ENCODE measurements around the gene RAB44.
A peak's percentile ranks its signal among the peaks of the same experiment; 100 is the strongest.

The RAB44 gene

DNA sequence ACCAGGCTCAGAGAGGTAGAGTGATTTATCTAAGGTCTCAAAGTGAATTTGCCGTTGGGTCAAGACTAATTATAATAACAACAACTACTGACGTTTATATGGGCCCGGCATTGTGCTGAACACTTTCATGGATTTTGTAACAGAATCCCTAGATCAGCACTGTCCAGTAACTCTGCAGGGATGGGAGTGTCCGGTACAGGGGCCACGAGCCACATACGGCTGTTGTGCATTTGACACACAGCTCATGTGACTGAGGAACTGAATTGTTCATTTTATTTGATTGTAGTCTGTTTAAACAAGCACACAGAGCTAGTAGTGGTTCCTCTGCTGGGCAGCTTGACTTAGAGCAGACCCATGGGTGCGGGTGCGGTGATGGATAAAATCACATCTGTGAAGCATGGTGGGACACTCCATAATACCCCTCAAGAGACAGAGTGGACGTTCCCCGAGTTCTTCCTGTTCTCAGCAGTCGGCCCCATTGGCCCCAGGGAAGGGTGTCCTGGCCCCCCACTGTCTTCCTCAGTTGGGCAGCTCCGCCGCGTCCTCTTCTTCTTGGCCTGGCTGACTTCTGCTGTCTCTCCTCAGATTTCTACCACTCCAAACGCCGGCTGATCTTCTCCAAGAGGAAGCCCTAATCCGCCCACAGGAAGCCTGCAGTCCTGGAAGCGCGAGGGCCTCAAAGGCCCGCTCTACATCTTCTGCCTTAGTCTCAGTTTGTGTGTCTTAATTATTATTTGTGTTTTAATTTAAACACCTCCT lies 12.3 kb upstream of the RAB44 start:
- no peak for DNase-seq

DNA sequence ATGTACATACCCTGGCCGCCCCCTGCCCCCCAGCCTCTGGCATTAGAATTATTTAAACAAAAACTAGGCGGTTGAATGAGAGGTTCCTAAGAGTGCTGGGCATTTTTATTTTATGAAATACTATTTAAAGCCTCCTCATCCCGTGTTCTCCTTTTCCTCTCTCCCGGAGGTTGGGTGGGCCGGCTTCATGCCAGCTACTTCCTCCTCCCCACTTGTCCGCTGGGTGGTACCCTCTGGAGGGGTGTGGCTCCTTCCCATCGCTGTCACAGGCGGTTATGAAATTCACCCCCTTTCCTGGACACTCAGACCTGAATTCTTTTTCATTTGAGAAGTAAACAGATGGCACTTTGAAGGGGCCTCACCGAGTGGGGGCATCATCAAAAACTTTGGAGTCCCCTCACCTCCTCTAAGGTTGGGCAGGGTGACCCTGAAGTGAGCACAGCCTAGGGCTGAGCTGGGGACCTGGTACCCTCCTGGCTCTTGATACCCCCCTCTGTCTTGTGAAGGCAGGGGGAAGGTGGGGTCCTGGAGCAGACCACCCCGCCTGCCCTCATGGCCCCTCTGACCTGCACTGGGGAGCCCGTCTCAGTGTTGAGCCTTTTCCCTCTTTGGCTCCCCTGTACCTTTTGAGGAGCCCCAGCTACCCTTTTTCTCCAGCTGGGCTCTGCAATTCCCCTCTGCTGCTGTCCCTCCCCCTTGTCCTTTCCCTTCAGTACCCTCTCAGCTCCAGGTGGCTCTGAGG lies 11.5 kb upstream of the RAB44 start:
- no peak for DNase-seq

DNA sequence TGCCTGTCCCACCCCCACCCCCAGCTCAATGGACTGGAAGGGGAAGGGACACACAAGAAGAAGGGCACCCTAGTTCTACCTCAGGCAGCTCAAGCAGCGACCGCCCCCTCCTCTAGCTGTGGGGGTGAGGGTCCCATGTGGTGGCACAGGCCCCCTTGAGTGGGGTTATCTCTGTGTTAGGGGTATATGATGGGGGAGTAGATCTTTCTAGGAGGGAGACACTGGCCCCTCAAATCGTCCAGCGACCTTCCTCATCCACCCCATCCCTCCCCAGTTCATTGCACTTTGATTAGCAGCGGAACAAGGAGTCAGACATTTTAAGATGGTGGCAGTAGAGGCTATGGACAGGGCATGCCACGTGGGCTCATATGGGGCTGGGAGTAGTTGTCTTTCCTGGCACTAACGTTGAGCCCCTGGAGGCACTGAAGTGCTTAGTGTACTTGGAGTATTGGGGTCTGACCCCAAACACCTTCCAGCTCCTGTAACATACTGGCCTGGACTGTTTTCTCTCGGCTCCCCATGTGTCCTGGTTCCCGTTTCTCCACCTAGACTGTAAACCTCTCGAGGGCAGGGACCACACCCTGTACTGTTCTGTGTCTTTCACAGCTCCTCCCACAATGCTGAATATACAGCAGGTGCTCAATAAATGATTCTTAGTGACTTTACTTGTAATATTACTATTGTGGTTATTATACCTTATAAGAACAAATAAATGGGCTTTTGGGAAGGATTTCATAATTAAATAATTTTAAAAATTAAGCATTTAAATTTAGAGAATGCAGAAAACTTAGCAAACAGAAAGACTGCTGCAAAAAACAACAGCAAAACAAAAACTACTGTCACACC lies 10.7 kb upstream of the RAB44 start:
- no peak for DNase-seq

DNA sequence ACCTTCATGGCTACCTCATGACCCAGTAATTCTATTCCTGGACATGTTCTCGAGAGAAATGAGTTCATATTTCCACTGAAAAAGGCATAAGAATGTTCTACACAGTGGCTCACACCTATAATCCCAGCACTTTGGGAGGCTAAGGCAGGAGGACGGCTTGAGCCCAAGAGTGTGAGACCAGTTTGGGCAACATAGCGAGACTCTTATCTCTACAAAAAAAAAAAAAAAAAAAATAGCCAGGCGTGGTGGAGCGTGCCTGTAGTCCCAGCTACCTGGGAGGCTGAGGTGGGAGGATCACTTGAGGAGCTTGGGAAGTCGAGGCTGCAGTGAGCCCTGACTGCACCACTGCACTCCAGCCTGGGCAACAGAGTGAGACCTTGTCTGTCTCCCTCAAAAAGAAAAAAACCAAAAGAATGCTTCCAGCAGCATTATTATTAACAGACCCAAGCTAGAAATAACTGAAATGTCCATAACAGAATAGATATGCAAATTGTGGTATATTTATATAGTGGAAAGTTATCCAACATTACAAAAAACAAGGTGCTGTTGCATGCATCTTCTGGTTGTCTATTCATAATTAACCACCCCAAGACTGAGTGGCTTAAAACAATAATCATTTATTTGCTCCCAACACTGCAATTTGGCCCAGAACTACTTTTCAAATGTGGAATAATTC lies 9.4 kb upstream of the RAB44 start:
- DNase-seq: no peak

DNA sequence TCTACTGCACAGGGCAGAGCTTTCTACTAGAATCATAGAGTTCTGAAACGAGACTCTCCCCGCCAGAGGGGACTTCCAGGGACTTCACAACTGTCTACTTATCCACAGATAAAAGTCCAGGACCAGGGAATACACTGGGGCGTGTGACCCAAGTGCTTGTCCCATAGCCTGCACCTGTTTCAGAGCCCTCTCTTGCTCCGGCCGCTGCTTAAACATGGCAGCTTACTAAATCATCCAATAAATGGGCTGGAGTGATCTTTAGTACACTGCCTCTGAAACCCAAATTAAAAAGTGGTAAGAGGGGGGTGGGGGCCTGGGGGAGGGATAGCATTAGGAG lies 8.9 kb upstream of the RAB44 start:
- no peak for DNase-seq

DNA sequence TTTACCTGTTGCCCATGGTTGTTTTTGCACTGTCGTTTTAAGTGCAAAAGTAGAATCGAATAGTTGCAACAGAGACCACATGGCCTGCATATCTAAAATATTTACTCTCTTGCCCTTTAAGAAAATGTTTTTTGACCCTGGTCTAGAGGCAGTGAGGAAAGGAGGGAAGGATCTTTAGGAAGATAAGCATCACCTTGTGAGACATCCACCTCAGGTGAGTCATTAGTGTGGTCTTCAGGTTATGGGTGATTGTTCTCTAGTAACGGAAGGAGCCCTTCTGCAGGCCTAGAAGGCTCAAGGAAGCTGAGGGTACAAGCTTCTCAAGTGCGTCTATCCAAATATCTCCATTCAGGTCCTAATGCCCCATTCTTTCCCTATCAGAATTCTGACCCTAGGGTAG lies 6.6 kb upstream of the RAB44 start:
- DNase-seq: no peak

DNA sequence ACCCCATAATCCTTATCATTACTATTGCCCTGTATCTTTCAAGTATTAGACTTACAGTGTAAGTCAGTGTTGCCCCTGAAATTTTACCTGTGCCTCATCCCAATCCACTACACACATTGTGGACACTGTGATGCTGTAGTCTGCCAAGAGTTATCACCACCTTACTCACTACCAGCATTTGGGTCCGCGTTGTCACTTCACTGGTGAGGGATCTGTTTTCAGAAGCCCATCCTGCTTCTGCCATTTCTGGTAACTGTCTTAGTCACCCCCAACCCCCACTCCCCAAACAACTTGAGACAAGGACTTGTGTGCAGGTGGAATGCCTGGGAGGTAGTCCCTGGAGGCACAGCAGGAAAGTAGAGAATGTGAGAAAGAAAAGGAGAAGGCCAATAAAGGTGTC lies 6.0 kb upstream of the RAB44 start:
- DNase-seq: no peak

DNA sequence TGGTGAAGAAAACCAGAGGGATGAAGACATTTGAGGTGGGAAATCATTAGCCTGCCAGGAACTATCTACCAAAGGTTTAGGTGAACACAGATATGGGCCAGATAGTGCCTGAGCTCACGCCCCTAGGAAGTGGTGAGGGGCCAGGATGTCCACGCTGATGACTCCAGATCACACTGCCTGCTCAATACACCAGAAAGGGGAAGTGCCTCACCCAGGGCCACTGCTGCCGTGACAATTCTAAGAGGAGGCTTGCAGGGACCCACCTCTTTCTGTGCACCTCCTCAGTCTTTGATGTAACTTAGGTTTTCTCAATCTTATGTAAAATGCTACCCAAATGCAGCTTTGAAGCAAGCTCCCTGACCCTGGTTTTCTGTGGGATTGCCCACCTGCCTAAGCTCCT lies 5.4 kb upstream of the RAB44 start:
- DNase-seq: no peak

DNA sequence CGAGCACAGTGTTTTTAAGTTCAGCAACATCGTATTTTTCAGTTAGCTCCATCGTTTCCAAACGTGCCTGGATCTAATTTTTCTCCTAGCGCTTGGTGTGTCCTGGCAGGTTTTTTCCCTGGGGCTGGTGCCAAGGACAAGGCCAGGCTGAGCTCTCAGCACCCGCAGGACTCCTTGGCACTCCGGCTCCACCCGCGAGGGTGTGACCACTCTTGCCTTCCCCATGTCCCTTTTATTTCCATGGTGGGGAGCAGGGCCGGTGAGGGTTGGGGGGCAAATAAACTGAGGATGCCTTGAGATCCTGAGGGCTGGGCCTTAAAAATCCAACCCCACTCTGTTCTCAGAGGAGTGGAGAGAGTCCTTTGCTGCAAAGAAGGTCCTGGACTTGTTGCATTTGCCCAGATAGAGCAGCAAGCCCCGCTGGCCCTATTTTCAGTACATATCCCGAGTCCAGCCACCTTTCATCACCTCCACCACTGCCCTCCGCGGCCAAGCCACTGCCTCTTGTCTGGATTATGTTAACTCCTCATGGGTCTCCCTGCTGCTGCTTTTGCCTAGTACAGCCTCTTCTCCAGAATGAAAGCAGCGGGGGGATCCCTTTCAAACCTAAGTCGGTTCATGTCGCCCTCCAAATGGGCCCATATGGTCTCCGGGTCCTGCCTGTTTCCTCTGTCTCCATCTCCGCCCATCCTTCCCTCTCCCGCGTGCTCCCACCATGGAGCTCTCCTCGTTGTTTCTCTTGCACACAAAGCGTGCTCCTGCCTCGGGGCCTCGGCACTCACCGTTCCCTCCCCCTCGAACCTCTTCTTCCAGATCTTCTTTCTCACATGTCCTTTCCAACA lies 4.5 kb upstream of the RAB44 start:
- peak in 2 of 56 donors; percentile 6 to 12 for DNase-seq

DNA sequence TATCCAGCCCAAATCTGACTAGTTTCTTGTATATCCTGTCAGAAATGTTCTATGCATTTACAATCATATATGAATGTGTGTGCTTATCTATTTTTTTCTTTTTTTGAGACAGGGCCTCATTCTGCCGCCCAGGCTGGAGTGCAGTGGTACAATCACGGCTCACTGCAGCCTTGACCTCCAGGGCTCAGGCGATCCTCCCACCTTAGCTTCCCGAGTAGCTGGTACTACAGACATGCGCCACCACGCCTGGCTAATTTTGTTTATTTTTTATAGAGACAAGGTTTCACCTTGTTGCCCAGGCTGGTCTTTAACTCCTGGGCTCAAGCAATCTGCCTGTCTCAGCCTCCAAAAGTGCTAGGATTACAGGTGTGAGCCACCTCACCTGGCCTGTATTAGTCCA lies 3.0 kb upstream of the RAB44 start:
- no peak for DNase-seq

DNA sequence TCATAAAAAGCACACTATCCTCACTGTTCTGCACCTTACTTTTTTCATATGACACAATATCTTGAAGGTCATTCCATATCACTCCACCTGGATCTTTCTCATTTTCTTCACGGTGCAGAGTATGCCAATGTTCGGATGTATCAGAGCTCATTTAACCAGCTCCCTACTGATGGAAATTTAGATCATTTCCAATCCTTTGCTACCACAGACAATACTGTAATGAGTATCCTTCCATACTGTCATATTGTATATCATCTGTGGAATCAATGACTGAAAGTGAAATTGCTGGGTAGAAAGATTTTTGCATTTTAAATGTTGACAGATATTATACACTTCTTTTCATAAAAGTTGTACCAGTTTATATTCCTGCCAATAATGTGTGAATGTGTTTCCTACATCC lies 2.2 kb upstream of the RAB44 start:
- DNase-seq: no peak

DNA sequence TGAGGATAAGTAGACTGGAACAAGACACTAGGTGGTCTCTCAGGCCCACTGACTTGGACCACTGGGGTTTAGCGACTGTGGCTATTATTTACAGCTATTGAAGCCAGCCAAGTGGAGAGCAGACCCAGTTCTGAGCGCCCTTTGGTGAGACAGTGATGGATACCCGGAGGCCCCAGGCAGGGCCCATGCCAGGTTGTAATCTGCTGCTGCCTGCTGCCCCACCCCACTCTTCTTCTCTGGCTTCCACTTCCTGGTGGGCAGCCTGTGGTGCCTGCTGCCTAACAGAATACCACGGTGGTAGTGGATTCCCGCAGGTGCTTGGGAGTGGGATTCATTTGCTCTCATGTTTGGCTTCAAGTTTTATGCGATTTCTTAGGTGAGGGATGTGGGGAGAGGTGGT lies 570 bp downstream of the RAB44 start:
- no peak for DNase-seq

DNA sequence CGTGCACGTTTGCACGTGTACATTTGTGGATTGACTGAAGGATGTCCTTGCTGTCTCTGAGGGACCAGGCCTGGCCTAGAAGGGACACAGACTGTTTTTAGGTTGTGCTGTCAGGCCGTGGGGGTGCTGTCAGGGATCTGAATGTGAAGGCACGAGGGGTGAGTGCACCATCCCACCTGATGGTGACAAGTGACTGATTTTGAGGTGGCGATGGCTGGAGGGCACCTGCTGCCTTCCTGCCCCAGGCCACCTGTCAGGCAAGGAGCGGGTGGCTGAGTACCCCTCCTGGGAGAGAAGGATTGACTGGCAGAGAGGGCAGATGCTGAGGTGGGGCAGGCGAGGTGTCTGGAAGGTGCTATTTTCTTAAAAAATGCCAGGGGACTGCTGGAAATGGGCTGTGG lies 1.2 kb downstream of the RAB44 start:
- DNase-seq: no peak

DNA sequence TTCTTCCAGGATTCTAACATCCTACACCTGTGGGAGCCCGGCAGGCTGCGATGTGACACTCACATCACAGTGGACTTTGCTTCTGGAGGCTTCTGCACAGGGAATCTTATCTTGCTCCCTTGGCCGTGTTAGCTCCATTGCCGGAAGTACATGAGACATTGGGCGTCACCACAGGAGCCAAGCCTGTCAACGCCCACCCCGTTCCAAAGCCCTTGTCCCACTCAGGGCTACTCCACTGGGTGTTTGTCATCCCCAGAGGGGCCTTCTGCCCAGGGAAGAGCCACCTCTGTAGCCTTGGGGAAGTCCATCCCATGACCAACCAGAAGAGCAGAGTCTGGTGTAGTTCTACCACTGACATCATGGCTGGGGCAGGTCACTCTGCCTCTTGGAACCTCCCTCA lies 1.7 kb downstream of the RAB44 start:
- no peak for DNase-seq

DNA sequence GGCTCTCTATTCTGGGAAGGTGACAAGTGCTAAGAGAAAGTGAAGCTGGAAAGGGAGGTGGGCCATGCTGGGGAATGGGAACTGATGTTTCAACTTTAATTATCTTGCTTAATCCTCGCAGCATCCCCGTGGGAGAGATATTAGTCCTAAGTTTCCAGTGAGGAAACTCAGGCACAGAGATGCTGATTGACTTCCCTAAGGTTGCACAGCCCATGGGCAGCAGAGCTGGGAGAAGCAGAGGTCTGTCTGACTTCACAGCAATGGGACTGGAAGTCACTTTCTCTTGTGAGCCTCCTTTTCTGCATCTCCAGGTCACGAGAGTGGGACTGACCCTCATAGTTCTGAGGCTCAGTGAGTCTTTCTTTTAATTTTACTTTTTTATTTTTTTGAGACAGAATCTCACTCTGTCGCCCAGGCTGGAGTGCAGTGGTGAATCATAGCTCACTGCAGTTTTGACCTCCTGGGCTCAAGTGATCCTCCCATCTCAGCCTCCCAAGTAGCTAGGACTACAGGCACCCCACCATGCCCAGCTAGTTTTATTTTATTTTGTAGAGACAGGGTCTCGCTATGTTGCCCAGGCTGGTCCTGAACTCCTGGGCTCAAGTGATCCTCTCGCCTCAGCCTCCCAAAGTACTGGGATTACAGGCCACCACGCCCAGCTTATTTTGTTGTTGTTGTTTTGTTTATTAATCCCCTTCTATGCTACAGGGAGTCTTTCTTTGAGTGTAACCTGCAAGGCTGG lies 2.6 kb downstream of the RAB44 start:
- no peak for DNase-seq

DNA sequence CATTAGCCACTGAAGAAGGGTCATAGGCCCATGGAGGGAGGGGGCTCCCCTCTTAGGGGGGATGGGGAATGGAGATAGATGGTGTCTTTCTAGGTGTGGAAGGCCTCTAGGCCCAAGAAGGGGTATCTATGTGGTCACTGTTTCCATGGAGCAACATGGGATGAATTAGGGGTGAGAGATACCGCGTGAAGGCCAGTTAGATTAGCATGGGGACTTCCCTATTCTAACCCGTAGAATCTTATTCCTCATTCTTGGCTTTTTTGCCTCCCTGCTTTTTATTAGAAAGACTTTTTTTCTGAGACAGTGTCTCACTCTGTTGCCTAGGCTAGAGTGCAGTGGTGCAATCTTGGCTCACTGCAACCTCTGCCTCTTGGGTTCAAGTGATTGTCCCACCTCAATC lies 3.2 kb downstream of the RAB44 start:
- DNase-seq: no peak

DNA sequence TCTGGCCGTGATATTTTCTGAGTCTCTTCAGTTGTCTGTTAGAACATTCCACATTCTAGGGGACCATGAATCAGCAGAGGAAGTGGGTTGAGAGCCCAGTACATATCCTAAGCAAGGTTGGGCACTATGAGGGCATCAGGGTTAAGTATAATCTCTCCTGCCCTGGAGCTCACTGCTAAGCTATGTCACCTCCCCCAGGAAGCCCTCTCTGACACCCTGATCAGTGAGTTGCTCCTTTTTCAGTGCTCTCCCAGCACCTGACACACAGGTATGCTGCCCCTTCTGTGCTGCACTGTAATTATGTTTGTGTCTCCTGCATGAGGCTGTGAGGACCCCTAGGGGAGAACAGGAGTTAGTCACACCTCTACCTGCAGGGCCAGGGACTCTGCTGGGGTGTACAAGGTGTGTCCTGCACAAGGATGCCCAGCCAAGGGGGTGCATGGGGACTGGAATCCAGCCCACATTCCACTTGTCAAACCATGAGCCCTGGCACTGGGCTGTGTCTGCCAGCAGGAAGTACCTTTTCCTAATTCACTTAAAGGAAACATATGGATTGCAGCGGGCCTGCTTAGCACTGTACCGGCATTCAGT lies 3.9 kb downstream of the RAB44 start:
- no peak for DNase-seq

DNA sequence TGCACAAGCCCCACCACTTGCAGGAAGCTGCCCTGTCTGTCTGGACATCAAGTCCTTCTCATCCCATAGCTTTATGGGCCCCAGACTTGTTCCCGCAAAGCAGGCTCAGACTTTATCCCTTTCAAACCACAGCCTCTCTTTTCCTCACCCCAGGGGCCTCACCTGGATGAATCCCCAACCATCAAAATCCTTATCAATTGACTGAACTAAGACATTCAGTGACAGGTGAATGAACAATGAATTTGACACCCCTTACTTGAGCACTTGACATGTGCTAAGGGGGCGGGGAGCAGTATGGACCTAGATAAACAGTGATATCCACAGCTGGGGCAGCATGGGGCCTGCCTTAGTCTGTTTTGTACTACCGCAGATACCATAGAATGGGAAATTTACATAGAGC lies 5.0 kb downstream of the RAB44 start:
- no peak for DNase-seq

DNA sequence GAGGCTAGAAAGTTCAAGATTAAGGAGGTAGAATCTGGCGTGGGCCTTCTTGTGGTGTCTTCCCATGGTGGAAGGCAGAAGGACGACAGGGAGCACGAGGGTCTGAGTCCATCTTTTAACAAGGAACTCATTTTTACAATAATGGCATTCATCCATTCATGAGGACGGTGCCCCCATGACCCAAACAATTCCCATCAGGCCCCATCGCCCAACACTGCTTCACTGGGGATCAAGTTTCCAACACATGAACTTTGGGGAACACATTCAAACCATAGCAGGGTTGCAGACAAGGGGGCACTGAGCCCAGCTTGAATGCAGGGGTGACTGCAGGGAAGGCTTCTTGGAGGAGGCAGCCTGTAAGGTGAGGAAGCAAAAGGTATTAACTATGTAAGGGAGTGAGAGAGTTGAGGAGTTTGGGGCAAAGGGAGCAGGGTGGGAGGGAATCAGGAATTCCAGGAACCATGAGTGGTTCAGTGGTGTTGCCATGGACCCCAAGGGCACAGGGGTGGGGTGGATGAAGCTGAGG lies 5.5 kb downstream of the RAB44 start:
- DNase-seq: no peak

DNA sequence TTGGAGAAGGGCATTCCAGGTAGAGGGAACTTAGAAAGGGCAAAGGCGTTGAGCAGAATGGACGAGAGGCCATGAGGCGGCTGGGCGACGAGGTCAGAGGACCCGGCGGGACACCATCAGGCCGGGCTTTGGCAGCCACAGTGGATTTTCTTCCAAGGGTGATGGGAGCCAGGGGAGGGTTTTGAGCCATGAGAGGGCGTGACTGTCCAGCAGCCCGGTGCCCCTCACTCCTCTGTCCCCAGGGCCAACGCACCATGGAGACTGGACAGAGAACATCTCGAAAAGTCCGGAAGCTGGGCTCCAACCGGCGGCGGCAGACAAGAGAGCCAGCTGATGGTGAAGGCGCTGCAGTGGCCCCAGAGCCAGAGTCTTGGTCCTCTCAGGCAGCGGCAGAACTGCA lies 6.4 kb downstream of the RAB44 start:
- no peak for DNase-seq

Measured in amygdala (tissue), 56 donors.